ENCODE data around the gene ZC3H12A.

DNA sequence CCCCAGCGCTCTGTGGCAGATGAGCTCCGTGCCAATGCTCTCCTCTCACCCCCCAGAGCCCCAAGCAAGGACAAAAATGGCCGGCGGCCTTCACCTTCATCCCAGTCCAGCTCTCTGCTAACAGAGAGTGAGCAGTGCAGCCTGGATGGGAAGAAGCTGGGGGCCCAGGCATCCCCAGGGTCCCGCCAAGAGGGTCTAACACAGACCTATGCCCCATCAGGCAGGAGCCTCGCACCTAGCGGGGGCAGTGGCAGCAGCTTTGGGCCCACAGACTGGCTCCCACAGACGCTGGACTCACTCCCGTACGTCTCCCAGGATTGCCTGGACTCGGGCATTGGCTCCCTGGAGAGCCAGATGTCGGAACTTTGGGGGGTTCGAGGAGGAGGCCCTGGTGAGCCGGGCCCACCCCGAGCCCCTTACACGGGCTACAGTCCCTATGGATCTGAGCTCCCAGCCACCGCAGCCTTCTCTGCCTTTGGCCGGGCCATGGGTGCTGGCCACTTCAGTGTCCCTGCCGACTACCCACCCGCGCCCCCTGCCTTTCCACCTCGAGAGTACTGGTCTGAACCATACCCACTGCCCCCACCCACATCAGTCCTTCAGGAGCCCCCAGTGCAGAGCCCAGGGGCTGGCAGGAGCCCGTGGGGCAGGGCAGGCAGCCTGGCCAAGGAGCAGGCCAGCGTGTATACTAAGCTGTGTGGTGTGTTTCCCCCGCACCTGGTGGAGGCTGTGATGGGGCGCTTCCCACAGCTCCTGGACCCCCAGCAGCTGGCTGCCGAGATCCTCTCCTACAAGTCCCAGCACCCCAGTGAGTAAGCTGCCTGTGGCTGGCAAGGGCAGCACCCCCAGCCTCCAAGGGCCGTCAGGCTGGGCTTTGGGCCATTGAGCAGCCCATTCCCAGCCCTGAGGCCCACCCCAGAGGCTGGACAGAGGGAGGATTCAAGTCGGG, 8.7 kb downstream of the ZC3H12A start:
- no peak for TF ChIP-seq BRCA1 (IDR thresholded peaks at IDR 0.05; ENCODE audit: low read depth, low read length)
- TF ChIP-seq POLR2A (IDR thresholded peaks at IDR 0.05; ENCODE audit: low read depth, low read length) = peak; percentile 37; the same call in 1 of the 2 replicates
- TF ChIP-seq ESRRA (IDR thresholded peaks at IDR 0.05; ENCODE audit: low read length) = no peak
- TF ChIP-seq, protein P1, sequence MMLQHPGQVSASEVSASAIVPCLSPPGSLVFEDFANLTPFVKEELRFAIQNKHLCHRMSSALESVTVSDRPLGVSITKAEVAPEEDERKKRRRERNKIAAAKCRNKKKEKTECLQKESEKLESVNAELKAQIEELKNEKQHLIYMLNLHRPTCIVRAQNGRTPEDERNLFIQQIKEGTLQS (IDR thresholded peaks at IDR 0.05; ENCODE audit: borderline replicate concordance, extremely low read depth, low read depth, low read length) = no peak
- no peak for TF ChIP-seq CREM (IDR thresholded peaks at IDR 0.05; ENCODE audit: low read depth)
- no peak for TF ChIP-seq RAD51 (IDR thresholded peaks at IDR 0.05)
- TF ChIP-seq, protein P2, sequence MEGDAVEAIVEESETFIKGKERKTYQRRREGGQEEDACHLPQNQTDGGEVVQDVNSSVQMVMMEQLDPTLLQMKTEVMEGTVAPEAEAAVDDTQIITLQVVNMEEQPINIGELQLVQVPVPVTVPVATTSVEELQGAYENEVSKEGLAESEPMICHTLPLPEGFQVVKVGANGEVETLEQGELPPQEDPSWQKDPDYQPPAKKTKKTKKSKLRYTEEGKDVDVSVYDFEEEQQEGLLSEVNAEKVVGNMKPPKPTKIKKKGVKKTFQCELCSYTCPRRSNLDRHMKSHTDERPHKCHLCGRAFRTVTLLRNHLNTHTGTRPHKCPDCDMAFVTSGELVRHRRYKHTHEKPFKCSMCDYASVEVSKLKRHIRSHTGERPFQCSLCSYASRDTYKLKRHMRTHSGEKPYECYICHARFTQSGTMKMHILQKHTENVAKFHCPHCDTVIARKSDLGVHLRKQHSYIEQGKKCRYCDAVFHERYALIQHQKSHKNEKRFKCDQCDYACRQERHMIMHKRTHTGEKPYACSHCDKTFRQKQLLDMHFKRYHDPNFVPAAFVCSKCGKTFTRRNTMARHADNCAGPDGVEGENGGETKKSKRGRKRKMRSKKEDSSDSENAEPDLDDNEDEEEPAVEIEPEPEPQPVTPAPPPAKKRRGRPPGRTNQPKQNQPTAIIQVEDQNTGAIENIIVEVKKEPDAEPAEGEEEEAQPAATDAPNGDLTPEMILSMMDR (IDR thresholded peaks at IDR 0.05 in 2 of 3, conservative IDR thresholded peaks at IDR 0.05 in 1 of 3; ENCODE audit: control insufficient read depth in 2 of 3, extremely low read depth in 1 of 3, insufficient read depth in 1 of 3, low read depth in 3 of 3, low read length in 3 of 3) = no peak
- TF ChIP-seq, protein P3, sequence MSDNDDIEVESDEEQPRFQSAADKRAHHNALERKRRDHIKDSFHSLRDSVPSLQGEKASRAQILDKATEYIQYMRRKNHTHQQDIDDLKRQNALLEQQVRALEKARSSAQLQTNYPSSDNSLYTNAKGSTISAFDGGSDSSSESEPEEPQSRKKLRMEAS (IDR thresholded peaks at IDR 0.05; ENCODE audit: low read depth, low read length) = no peak
- TF ChIP-seq ZNF24 (IDR thresholded peaks at IDR 0.05) = no peak

Measured in GM12878 (cell line).